Glomerular visceral epithelial cell (primary cell): ENCODE results near the gene INSIG2.
A peak's percentile ranks its signal among the peaks of the same experiment; 100 is the strongest.

Experiments used
- DNase-seq: peaks from one replicate; pipeline ENCODE4 v3.0.0-alpha.2; 2016; ENCODE audit errors: extremely low spot score

Gene INSIG2

GRCh38 chr2:118088051-118089024 is at the start of gene INSIG2:
TSS of gene INSIG2 (plus strand) at chr2:118088471. CDS start at chr2:118096557, 8,086 bp downstream.
- peak; percentile 99 for DNase-seq

GRCh38 chr2:118040891-118041290 is 47.4 kb upstream of the INSIG2 start:
- DNase-seq, result no peak

- no peak for DNase-seq
These were observed 44.1 kb upstream of the INSIG2 start for GRCh38 chr2:118044103-118044716.

- DNase-seq, result no peak
These were observed 43.4 kb upstream of the INSIG2 start for GRCh38 chr2:118044854-118045253.

- DNase-seq, result no peak
These were observed 43.0 kb upstream of the INSIG2 start for GRCh38 chr2:118045286-118045685.

GRCh38 chr2:118046634-118047210 is 41.5 kb upstream of the INSIG2 start:
- DNase-seq, result peak; percentile 40

- DNase-seq, result peak; percentile 15
These were observed 40.9 kb upstream of the INSIG2 start for GRCh38 chr2:118047380-118047826.

- no peak for DNase-seq
These were observed 39.9 kb upstream of the INSIG2 start for GRCh38 chr2:118048401-118048800.

- no peak for DNase-seq
These were observed 39.0 kb upstream of the INSIG2 start for GRCh38 chr2:118049140-118049815.

GRCh38 chr2:118049816-118050140 is 38.5 kb upstream of the INSIG2 start:
- DNase-seq, result no peak

GRCh38 chr2:118050386-118050785 is 37.9 kb upstream of the INSIG2 start:
- no peak for DNase-seq

GRCh38 chr2:118050974-118051373 is 37.3 kb upstream of the INSIG2 start:
- DNase-seq, result no peak

- no peak for DNase-seq
These were observed 36.4 kb upstream of the INSIG2 start for GRCh38 chr2:118051826-118052358.

- no peak for DNase-seq
These were observed 35.8 kb upstream of the INSIG2 start for GRCh38 chr2:118052474-118052873.

GRCh38 chr2:118053681-118054080 is 34.6 kb upstream of the INSIG2 start:
- no peak for DNase-seq

- no peak for DNase-seq
These were observed 33.9 kb upstream of the INSIG2 start for GRCh38 chr2:118054213-118055008.

- DNase-seq, result no peak
These were observed 32.6 kb upstream of the INSIG2 start for GRCh38 chr2:118055512-118056164.

- DNase-seq, result no peak
These were observed 32.1 kb upstream of the INSIG2 start for GRCh38 chr2:118056165-118056534.

- no peak for DNase-seq
These were observed 31.5 kb upstream of the INSIG2 start for GRCh38 chr2:118056801-118057200.

- no peak for DNase-seq
These were observed 29.3 kb upstream of the INSIG2 start for GRCh38 chr2:118058951-118059350.
